ENCODE results near the gene P3H1.

- no peak for TF ChIP-seq POLR2AphosphoS5 (IDR thresholded peaks at IDR 0.05; ENCODE audit: low read depth, low read length)
- no peak for TF ChIP-seq TAF1 (IDR thresholded peaks at IDR 0.05; ENCODE audit: borderline replicate concordance, insufficient read depth, low read length)
Observed at GRCh38 chr1:42700006-42700405, 66.8 kb downstream of the P3H1 start.

All from PFSK-1 (cell line).